Activated gamma-delta T cell treated with anti-CD3 and anti-CD28 coated beads, Interleukin-2, amount 50 U/mL, for 16 hours (primary cell): Measurements from ENCODE around the gene RBP2.
"Not testable (repeated sequence)": the region's sequence is repeated elsewhere in the genome, so short reads cannot be mapped to it uniquely, and the experiment has no call there.

Source experiments
- DNase-seq: peaks from one replicate; pipeline ENCODE4 v3.0.0-alpha.2; 2020; ENCODE audit warnings: low read depth

RBP2 gene

DNA sequence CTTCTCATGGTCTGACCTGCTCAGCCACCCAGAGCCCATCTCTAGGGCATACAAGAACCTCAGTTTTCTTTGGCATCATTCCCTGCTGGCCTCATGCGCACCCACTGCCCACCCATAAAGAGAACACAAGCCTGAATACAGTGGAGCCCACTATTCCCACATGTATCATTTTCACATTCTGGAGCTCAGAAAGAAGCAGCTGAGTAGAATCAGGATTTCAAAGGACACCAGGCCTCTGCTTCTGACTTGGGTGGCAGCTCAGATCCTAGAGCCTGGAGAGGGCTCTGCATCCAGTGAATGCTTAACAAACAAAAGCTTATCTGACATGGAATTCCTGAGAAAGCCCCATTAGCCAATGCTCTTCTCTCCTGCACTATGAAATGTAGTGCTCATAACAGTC, 34.7 kb downstream of the RBP2 start:
- no peak for DNase-seq

DNA sequence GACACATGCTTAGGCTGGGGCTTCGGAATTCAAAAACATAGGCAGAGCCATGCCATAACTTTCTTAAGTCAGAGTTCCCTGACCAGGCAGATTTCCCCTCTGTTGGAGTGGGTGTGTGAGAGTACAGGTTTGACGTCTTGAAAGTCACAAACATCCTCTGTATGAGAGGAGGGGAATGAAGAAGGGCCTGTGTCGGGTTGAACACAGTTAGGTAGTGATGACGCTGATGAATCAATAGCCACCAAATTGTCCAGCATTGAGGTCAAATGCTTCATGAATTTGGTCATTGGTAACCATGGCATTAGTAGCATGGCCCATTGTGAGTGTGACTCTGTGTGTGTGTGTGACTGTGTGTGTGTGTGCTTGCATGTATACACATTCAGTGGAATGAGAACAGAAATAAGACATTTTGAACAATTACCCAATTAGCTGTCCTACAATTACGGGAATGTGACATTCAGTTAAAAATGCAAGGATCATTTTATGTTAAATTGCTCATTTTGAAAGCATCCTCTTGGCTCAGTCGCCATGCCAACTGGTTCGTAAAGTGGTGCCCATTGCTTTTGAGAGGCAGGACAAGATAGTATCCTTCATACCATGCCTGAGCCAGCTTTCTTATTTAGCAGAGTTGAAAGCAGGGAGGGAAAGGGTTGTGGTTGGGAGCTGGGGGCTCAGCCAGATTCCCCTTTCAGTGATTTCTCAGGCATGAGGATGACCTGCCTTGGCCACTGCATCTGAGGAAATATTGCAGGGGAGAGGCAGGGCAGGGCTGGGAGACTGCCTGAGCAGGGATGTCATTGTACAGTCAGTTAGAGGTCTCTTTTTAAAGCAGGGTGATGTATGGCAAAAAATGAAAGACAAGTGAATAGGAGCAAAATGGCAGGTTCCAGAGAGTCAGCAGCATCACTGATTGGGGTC, 35.4 kb downstream of the RBP2 start:
- no peak for DNase-seq

DNA sequence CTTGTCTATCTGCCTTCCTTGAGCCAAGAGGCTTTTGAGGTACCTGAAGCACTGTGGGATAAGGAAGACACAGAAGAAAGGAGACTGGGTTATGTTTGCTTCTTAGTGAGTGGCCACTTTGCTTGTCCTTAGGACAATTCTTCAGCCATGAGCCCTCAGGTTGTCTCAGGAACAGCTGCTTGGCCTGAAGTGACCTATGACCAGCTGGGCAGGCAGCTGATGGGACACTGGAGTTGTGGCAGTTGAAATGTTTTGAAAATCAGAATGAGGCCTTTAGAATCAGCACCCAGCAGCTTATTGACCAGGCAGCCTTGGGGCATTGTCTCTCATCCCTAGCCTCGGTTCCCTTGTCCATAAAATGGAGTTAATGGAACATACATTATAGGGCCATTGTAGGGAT, 37.0 kb downstream of the RBP2 start:
- no peak for DNase-seq

DNA sequence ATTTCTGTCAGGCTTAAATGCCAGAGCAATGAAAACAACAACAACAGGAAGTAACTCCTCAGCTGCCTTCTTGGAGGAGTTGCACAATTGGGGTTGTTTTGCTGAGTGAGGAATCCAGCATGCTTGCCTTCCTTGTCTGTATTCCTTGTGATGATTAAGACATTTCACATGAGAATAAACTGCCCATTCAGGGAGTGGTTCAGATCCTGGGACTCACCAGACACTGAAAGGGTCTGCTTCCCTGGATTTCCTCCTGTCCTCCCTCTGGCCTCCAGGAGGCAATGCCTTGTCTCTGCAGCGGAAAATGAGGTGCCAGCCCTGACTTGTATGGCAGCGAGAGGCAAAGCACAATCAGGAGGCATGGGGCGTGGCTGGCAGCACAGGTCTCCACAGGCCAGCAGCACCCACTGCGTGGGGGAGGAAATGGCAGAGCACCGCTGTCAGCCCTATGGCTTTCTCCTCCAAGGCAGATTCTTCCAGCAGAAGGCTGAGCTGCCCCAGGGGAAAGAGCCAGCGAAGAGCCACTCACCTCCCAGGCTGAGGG, 41.5 kb downstream of the RBP2 start:
- no peak for DNase-seq

DNA sequence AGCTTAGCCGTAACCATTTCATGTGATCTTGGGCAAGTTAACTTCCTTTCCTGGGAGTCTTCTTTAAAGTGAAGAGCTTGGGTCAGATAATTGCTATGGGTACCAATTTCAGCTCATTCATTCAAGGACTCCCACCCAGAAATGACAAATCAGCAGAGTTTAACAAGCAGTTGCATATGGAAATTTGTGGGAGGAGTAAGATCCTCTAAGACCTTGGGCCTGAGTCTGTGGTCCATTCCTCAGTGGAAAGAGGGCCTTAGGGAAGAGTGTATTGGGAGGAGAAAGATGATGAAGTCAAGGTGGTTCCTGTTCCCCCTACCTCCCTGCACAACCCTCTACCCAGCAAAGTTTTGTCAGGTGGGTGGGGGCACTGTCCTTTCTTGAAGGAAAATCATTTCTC, 42.1 kb downstream of the RBP2 start:
- no peak for DNase-seq

DNA sequence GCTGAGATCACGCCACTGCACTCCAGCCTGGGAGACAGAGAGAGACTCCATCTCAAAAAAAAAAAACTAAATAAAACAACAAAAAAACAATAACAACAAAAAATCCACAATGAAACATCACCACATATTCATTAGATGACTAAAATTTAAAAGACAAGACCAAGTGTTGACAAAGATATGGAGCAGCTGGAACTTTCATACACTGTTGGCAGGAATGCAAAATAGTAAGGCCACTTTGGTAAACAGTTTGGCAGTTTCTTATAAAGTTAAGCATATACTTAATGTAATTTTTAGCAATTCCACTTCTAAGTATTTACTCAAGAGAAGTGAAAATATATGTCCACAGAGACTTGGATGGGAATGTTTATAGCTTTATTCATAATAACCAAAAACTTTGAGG, 43.2 kb downstream of the RBP2 start:
- DNase-seq, result no peak

DNA sequence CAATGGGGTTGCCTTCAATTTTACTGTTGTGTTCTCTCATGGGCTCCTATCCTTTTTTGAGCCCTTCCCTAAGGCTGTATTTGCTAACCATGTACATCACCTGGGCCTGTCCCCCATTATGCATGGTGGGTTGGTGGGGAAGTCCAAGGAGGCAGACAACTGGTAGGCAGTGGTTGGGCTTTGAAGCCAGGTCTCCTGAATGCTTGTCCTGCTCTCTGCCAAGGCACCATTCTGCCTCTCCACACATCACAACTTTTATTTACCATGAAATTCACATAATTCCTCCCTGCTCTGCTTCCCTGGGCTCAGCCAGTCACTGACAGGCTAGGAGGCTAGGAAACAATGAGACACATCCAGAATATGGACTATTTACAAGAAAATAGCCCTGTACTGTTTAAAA, 45.8 kb downstream of the RBP2 start:
- DNase-seq, result no peak

DNA sequence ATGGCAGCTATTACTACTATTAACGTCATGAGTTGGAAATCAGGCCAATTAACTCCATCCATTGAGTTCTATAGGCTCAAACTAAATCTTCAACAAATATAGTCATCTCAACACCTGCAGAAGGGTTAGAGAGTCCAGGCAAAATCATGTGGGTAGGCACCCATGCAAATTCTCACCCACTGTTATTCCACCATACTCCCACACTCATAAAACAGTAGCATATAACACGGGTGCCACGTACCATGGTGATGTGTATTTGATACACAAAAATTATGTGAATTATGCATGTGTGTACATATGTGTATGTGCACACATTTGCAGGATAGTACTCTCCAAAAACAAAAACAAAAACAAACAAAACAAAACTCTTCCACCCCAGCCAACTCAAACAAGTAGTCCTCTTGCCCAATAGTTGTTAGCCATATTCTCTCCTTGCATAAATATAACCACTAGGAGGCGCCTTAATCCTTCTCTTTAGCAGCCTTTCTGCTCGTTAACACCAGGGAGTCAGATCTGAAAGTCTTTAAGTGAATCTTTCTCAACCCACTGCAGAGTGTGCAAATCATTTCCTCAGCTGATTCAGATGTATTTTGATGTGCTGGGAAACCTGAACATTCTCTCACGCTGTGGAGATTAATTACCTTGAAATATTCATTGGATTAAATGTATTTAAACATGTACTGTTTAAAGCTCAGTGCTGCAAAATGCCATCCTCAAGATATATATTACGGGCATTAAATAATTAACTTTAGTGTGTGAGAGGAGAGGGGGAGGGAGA, 48.8 kb downstream of the RBP2 start:
- DNase-seq, result no peak

DNA sequence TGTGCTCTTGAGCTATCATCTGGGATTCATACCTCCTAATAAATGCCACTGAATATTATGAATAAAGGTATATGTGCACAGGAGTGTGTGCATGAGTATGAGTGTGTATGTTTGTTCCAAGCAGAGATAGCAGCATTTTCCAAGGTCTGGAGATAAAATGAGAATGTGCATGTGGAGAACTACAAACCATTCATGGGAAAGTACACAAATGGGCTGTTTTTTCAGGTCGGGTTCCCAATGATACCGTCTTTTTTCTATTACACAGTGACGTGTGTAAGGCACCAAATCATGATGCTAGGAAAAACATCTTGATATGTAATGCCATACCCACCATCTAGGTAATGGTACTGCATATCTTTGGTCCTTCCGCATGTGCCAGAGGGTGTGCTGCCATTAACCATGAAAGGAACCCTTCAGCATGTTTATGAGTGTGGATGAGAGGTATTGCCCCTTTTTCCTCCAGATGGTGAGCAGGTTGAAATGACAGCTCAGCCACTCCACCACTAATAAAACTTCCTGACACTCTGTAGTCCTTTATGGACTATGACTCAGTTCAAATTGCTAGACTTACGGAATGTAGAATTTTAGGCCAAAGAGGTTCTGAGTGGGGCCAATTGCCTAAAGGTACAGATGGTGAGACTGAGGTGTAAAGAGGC, 50.4 kb downstream of the RBP2 start:
- DNase-seq, result no peak

DNA sequence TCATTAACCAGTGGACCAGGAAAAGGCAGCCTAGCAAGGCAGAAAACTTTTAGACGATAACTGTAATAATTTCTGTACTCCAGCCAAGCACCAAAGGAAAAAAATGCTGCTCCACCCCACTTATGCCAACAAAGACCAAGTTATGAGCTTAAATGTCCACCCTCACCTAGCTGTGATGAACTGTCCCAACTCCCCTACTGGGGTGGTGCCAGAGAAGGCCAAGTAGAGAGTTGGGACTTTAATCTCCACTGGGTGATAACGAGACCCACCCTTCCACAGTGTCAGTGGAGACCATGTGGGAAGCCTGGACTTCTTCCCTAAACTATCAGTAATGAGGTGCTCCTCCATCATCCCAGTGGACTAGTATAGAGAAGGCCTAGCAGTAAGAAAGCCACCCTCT, 53.1 kb downstream of the RBP2 start:
- DNase-seq, result no peak

DNA sequence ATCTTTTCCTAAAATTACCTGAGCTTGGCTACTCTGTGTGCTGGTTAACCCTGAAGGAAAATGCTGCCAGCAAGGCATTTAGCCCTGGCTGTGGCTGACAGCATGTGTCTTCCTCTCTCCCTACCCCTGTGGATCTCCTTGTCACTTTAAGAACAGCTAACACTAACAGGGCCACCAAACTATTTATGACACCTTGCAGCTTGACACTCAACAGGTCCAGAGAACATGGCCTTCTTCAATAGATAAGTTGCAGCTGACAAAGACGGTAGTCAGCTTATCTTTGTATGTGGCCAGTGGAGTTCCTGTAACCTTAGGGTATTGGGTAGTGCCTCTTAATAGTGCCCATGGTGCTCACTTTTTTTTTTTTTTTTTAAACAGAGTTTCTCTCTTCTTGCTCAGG, 54.9 kb downstream of the RBP2 start:
- DNase-seq, result no peak

DNA sequence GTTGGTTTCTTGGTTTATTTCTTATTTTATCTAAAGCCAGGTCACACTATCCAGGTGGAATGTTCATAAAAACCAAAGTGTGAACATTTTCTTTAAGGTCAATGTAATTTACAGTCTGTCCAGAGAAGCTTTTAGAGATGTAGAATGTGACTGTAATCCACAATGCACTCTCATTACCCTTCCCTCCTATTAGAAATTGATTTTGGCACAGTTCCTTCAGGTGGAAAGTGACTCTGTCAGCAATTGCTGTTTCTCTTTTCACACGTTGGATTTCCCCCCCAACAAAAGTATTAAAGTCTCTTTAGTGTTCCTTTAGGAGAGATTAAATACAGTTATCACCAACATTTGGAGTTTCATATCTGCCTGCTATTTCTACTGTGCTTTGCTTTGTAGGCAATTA, 55.3 kb downstream of the RBP2 start:
- DNase-seq, result no peak

DNA sequence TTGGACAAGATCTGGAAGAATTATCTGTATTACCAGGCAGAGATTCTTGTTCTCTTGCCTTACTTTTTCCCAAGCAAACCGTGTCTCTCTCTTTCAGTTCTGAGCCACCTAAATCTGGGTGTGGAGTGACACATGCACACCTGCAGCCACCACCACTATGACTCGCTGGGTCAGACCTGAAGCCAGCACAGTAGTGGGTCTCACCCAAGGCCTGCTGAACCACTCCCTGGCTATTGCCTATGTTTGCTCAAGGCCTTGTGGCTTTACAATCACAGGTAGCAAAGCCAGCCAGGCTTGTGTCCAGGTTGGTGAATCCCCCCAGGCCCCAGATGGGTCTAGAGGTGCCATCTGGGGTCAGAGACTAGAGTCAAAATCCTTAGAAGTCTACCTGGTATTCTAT, 58.2 kb downstream of the RBP2 start:
- DNase-seq, result no peak

DNA sequence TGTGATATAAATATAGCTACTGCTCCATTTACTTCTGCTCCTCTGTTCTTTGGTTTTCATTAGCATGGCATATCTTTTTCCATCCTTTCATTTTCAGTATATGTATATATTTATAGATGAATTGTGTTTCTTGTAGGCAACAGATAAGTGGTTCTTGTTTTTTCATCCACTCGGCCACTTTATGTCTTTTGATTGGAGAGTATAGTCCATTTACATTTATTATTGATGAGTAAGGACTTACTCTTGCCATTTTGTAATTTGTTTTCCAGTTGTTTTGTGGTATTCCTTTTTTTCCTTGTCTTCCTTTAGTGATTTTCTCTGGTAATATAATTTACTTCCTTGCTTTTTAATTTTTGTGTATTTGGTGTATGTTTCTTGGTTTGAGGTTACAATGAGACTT, 60.0 kb downstream of the RBP2 start:
- DNase-seq, result no peak

DNA sequence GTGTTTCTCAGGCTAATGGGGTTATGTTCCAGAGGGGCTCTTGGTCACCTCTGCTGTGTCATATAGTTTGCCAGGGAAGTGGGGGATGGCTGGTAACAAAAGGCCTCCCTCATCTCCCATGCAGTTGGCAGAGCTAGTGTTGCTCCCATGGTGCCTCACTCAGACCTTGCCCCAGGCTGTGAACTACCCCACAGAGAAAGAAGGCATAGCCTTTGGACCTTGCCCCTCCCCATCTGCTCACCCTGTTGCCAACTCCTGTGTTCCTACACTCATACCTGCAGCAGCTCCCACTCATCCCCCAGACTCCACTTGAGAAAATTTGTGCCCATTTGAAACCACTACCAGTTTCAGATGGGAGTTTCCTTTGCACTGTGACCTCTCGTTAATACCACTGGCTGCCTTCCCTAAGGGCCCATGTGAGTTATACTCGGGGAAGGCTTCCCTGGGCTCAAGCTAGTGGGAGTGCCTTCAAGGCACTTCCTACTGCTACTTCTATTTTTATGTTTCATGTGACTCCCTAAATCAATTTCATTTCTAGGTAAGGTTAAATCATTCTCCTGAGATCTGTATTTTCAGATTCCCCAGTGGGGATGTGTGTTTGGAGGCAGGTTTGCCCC, 61.6 kb downstream of the RBP2 start:
- DNase-seq, result no peak

DNA sequence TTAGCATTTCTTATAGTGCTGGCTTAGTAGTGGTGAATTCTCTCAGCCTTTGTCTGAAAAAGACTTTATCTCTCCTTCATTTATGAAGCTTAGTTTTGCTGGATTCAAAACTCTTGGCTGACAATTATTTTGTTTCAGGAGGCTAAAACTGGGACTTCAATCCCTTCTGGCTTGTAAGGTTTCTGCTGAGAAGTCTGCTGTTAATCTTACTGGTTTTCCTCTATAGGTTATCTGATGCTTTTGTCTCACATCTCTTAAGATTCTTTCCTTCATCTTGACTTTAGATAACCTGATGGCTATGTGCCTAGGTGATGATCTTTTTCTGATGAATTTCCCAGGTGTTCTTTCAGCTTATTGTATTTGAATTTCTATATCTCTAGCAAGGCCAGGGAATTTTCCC, 63.4 kb downstream of the RBP2 start:
- DNase-seq, result not testable (repeated sequence)
